B cell (primary cell): ENCODE results near the gene ANKRD33B.

ENCODE experiments used
- EZH2 ChIP-seq: IDR thresholded peaks from 2 replicates; pipeline ENCODE4 v1.6.1; 2012; ENCODE audit warnings: borderline replicate concordance, low read depth, mild to moderate bottlenecking, moderate library complexity, low read length; ENCODE audit not compliant: insufficient read depth, poor library complexity, severe bottlenecking
- TF ChIP-seq, protein P1 (sequence below): fragments of 200-600 bp; IDR thresholded peaks from one replicate; pipeline ENCODE4 v1.8.0; 2022; ENCODE audit warnings: antibody characterized with exemption, mild to moderate bottlenecking

DNA sequence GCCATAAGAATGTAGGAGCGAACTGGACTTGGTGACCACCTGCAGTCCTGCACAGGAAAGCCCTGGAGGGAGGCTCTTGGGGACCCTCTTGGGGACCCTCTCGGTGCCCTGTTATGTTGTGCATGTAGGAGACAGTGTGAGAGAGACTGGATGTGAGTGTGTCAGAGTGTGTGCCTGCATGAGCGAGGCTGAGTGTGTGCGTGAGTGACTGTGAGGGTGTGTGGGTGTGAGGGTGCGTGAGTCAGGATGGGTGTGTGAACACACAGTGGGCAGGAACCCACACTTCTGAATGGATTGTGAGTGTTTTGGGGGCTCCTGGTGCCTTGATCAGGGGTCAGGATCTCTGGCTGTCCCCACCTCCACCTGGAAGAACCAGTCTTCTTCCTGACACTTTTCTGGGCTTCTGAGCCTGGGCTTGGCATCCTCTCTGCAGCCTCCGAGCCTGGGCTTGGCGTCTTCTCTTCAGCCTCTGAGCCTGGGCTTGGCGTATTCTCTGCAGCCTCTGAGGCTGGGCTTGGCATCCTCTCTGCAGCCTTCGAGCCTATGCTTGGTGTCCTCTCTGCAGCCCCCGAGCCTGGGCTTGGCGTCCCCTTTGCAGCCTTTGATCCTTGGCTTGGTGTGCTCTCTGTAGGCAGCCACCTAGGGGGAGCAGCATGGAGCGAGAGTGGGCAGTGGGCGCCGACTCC is 25.6 kb upstream of the ANKRD33B start:
- TF ChIP-seq, protein P1, sequence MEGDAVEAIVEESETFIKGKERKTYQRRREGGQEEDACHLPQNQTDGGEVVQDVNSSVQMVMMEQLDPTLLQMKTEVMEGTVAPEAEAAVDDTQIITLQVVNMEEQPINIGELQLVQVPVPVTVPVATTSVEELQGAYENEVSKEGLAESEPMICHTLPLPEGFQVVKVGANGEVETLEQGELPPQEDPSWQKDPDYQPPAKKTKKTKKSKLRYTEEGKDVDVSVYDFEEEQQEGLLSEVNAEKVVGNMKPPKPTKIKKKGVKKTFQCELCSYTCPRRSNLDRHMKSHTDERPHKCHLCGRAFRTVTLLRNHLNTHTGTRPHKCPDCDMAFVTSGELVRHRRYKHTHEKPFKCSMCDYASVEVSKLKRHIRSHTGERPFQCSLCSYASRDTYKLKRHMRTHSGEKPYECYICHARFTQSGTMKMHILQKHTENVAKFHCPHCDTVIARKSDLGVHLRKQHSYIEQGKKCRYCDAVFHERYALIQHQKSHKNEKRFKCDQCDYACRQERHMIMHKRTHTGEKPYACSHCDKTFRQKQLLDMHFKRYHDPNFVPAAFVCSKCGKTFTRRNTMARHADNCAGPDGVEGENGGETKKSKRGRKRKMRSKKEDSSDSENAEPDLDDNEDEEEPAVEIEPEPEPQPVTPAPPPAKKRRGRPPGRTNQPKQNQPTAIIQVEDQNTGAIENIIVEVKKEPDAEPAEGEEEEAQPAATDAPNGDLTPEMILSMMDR, result no peak
- TF ChIP-seq EZH2, result no peak
